ENCODE data around the gene LRMDA. TPM values are rescaled to one million over a fixed set of nuclear protein-coding genes. Genes with fewer than 3 reads are reported as not detected.

Gene LRMDA
- total RNA-seq, 4 donors from 2014 or later = 0.88 to 14.1 (median 5.1) TPM; not detected in 1

DNA sequence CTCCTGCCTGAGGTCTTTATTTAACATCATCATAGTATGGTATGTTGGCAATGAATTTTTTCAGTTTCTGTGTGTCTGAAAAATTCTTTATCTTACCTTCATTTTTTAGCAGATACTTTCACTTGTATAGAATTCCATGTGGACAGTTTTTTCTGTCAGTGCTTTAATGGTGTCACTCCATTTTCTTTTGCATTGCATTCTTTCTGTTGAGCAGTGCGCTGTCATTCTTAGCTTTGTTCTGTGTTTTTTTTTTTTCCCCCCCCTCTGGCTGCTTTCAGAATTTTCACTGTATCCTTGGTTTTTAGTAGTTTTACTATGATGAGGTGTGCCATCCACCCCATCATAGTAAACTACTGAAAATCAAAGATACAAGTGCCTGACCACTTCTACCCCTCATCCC, 120.7 kb downstream of the LRMDA start:
- Histone ChIP-seq H3K4me1 (peaks cover 0 to 4% (median 0%) of the 10 kb centered on the region in 3 donors), H3K9me3 (peaks cover 0 to 4% (median 0%) of the 10 kb centered on the region in 3 donors), H3K27me3 (no peaks in the 10 kb centered on the region), H3K36me3 (no peaks in the 10 kb centered on the region), H3K27ac (no peak overlapping the region), H3K4me3 (no peak overlapping the region)
- 94 to 100% methylated on average over 1 of the region's 1 CpG for WGBS, 2 donors
- intact Hi-C loops (cut with DNase I) = no loop called here
- DNase-seq = no peak
- TF ChIP-seq CTCF (IDR thresholded peaks at IDR 0.05) (no peak), POLR2A (IDR thresholded peaks at IDR 0.05) (no peak)

GRCh38 chr10:75553550-75553949, 122.1 kb downstream of the LRMDA start:
- 65 to 75% methylated on average over 1 of the region's 1 CpG for WGBS, 2 donors
- no peak overlapping the region for H3K4me3 ChIP-seq
- H3K36me3 ChIP-seq = no peaks in the 10 kb centered on the region
- DNase-seq = no peak
- peaks cover 0 to 4% (median 0%) of the 10 kb centered on the region in 3 donors for H3K9me3 ChIP-seq
- H3K27me3 ChIP-seq = no peaks in the 10 kb centered on the region
- TF ChIP-seq POLR2A (IDR thresholded peaks at IDR 0.05) (no peak), CTCF (IDR thresholded peaks at IDR 0.05) (no peak)
- no peaks in the 10 kb centered on the region for H3K4me1 ChIP-seq
- no peak overlapping the region for H3K27ac ChIP-seq
- intact Hi-C loops (cut with DNase I) = no loop called here

DNA sequence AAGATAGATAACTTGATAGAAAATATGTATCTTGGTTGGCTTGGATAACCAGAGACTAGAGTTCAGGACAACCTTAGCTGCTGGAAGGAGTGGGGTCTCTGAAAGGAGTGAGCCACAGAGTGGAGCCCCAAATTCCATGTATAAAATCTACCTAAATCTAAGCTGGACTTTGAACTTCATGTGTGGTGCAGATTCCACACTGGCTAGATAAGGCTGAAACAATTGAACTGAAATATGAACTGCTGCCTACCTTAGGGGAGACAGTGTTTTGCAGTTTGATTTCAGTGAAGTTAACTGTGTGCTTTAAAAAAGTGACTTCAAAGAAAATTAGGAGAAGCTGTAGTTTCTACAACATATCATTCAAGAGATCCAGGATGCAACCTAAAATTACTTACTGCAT, 123.9 kb downstream of the LRMDA start:
- no peak for DNase-seq
- Histone ChIP-seq H3K27ac (no peak overlapping the region), H3K27me3 (no peaks in the 10 kb centered on the region), H3K9me3 (peaks cover 0 to 4% (median 0%) of the 10 kb centered on the region in 3 donors), H3K4me3 (no peak overlapping the region), H3K36me3 (no peaks in the 10 kb centered on the region), H3K4me1 (no peaks in the 10 kb centered on the region)
- no peak for TF ChIP-seq CTCF (IDR thresholded peaks at IDR 0.05)
- TF ChIP-seq POLR2A (IDR thresholded peaks at IDR 0.05) = no peak
- intact Hi-C loops (cut with DNase I) = no loop called here

- no peak overlapping the region for H3K4me3 ChIP-seq
- no peak overlapping the region for H3K27ac ChIP-seq
- intact Hi-C loops (cut with DNase I) = no loop called here
- H3K36me3 ChIP-seq = no peaks in the 10 kb centered on the region
- DNase-seq = no peak
- 23 to 30% methylated on average over 2 of the region's 2 CpGs for WGBS, 2 donors
- H3K9me3 ChIP-seq = peaks cover 0 to 3% (median 0%) of the 10 kb centered on the region in 3 donors
- TF ChIP-seq CTCF (IDR thresholded peaks at IDR 0.05) (no peak), POLR2A (IDR thresholded peaks at IDR 0.05) (no peak)
- H3K4me1 ChIP-seq = no peaks in the 10 kb centered on the region
- H3K27me3 ChIP-seq = no peaks in the 10 kb centered on the region
These were observed 124.9 kb downstream of the LRMDA start for GRCh38 chr10:75556320-75556719.

- no peak for TF ChIP-seq POLR2A (IDR thresholded peaks at IDR 0.05)
- no peak for TF ChIP-seq CTCF (IDR thresholded peaks at IDR 0.05)
- Histone ChIP-seq H3K4me1 (peaks cover 0 to 22% (median 4%) of the 10 kb centered on the region in 3 donors), H3K9me3 (peaks cover 0 to 17% (median 0%) of the 10 kb centered on the region in 3 donors), H3K27ac (no peak overlapping the region), H3K27me3 (peaks cover 0 to 16% (median 0%) of the 10 kb centered on the region in 4 donors), H3K36me3 (no peaks in the 10 kb centered on the region), H3K4me3 (no peak overlapping the region)
- 65 to 75% methylated on average over 5 of the region's 5 CpGs for WGBS, 2 donors
- no peak for DNase-seq
- intact Hi-C loops (cut with DNase I) = no loop called here
These were observed 134.1 kb downstream of the LRMDA start for GRCh38 chr10:75565286-75566251.
